G401 (cell line): Measurements from ENCODE around the gene SFI1. TPM values are rescaled to one million over a fixed set of nuclear protein-coding genes. Genes with fewer than 3 reads are reported as not detected.
"Not testable (repeated sequence)": the region's sequence is repeated elsewhere in the genome, so short reads cannot be mapped to it uniquely, and the experiment has no call there.

Experiments
- DNase-seq: peaks from one replicate; pipeline ENCODE4 v3.0.0-alpha.2; 2015; ENCODE audit warnings: low spot score
- in situ Hi-C: cut with HindIII; loops from 2 replicates; pipeline ENCODE4 v1.10.0; 2016; ENCODE audit warnings: low sequenced_read_pairs, mixed read lengths
- total RNA-seq: library from RNA; depleted of rRNA; stranded (reverse); fragments of >200 nt; shearing (Covaris generic); gene quantifications from 2 replicates; pipeline ENCODE4 v1.2.3, GENCODE V29; 2014

The SFI1 gene
- total RNA-seq, 1 experiment from 2014 or later = 43.8 TPM

DNA sequence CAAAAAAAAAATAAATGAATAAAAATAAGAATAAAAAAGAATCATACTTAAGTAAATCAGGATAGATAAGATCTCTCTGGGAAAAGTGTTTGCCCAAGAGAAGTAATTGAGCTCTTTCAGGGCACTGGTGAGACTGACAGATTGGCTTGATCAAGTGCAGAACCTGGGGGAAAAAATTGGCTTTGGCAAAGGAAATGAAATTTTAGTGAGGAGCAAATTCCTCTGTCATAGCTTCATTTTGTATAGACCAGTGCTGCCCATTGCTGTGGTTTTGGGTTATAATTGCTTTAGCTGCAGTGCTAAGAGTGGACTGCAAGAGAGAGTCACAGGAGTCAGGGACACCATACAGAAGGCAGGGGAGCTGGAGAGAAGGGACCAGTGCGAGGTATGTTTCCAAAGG, 35.7 kb downstream of the SFI1 start:
- DNase-seq = no peak
- in situ Hi-C loops = no loop called here

DNA sequence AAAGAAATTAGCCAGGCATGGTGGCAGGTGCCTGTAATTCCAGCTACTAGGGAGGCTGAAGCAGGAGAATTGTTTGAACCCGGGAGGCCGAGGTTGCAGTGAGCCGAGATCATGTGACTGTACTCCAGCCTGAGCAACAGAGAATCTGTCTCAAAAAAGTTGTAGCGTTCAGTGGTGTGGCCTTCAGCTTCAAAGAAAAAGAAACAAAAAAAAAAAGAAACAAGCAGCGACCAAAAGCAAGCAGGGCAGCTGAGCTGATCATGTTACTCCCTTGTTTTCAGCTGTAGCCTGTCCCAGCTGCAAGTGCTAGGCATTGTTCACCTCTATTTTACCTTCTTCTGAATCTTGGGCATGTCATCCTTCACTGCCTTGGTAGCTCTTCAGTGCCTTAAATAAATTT, 37.0 kb downstream of the SFI1 start:
- in situ Hi-C loops = no loop called here

DNA sequence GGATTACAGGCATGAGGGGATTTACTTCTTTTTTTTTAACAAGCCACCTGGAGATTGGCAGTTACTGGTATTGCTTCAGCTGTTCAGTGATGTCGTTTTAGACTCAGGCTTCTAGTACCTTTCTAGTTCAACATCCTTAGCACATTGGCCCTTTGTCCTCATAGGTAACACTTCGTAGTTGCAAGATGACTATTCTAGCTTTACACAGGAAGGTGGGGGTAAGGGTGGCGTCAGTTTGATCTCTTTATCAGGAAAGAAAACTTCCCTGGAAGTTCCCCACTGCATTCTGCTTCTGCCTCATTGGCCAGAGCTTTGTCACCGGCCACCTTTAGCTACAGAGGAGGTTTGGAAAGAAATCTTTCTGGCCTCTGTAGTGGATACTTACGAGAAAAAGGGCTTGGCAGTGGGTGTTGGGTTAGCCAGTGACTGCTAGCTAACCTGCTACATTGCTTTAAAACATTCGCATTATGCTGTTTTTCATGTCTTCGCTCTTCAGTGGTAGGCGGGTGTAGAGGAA, 40.7 kb downstream of the SFI1 start:
- in situ Hi-C loops = no loop called here

More for the DNA sequence above, 37.0 kb downstream of the SFI1 start:
- no peak for DNase-seq

DNA sequence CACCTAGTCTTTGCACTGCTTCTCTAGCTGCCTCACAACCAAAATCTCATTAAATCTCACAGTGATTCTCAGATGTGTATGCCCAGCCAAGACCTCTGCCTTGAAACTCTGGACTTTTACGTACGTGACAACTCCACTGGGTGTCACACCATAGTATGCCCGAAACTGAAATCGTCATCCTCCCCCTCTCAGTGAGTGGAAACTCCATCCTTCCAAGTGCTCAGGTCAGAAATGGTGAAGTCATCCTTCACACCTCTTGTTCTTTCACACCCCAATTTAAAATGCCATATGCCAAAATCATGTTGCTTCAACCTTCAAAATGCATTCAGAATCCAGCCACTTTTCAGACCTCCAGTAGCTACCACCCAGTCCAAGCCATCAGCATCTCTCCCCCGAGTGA, 42.5 kb downstream of the SFI1 start:
- in situ Hi-C loops = no loop called here

More for the DNA sequence above, 40.7 kb downstream of the SFI1 start:
- no peak for DNase-seq

DNA sequence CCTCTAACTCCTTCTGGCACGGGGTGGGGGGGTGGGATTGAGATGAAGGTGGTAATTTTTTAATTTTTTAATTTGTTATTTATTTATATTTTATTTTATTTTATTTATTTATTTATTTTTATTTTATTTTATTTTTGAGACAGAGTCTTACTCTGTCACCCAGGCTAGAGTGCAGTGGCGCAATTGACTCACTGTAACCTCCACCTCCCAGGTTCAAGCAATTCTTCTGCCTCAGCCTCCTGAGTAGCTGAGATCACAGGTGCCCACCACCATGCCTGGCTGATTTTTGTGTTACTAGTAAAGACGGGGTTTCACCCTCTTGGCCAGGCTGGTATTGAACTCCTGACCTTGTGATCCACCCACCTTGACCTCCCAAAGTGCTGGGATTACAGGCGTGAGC, 43.8 kb downstream of the SFI1 start:
- in situ Hi-C loops, DNase-seq: not testable (repeated sequence)

More for the DNA sequence above, 42.5 kb downstream of the SFI1 start:
- no peak for DNase-seq

DNA sequence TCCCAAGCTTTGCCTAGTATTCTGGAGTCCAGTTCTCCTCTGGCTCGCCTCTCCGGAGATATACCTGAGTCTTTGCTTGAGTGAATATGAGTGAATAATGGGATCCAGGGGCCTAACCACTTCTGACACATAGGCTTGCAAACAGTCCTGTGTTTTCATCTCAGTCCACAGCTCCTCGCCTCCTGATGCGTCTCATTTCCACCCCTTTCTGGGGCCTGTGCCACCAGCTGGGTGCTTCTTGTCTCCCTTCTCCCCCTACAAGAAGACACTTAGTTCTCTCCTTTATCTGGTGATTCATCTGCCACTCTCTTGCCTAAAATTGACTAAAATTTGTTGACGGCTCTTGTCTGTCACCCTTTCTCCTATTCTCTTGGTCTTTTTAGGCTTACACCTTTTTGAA, 44.6 kb downstream of the SFI1 start:
- in situ Hi-C loops = no loop called here
- no peak for DNase-seq

DNA sequence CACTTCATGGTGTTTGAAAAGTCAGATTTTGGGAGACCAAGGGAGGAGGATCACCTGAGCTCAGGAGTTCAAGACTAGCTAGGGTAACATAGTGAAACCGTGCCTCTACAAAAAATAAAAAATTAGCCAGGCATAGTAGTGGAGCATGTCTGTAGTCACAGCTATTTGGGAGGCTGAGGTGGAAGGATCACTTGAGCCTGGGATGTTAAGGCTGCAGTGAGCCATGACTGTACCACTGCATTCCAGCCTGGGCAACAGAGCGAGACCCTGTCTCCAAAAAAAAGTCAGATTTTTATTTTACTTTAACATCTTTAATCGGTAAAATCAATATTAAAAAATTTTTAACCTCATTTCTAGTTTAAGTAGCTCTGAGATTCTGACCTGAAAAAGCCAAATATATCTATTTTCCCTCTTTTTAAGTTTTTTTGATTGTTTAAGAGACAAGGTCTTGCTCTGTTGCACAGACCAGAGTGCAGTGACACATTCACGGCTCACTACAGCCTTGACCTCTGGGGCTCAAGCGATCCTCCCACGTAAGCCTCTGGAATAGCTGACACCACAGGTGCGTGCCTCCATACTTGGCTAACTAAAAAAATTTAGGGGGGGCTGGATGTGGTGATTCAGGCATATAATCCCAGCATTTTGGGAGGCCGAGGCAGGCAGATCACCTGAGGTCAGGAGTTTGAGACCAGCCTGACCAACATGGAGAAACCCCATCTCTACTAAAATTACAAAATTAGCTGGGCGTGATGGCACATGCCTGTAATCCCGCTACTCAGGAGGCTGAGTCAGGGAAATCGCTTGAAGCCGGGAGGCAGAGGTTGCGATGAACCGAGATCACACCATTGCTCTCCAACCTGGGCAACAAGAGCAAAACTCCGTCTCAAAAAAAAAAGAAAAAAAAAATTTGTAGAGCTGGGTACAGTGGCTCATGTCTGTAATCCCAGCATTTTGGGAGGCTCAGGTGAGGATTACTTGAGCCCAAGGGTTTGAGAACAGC, 48.4 kb downstream of the SFI1 start:
- no peak for DNase-seq
- in situ Hi-C loops = no loop called here

DNA sequence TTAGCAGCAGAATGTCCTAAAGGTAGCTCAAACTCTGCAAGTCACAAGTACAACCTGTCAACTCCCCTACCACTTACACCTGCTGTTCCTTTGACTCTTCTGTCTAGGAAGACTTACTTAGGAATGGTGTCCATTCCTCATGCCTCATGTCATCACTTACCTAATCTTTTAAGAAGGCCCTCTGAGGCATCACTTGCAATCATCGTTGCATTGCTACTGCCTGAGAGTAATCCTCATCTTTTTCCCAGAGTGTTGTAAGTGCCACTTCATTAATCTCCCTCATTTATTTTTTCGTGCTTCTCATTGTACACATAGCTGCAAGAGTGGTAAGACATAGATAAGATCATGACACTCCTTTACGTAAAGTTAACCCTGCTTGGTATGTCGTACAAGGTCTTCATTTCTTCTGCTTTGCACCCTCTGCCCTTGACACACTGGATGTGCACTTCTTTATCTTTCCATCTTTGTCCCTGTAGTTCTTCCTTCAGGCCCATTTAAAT, 54.6 kb downstream of the SFI1 start:
- in situ Hi-C loops = no loop called here
- no peak for DNase-seq

DNA sequence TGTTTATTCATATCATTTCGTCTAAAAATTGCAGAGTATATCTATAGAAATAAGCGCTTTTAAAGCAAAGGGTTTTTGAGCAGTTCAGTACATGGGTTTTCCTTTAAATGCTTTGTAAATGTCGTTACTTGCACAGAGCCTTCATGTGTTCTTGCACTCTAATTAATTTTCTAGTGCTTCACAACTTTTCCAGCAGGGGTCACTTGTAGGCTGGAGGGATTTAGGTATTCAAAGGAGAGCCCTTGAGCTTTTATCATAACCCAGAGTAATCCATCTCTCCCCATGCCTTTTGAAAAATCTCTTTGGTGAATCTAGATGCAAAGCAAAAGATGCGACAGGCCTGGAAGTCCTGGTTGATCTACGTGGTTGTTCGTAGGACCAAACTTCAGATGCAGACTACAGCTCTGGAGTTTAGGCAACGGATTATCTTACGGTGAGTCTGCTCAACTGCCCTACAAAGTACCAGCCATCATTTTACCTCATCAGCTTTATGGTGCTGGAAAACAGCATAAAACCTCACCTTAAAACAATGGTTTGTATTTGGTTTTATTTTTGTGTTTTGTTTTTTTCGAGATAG, 60.4 kb downstream of the SFI1 start:
- in situ Hi-C loops = no loop called here
- DNase-seq = peak; percentile 86

DNA sequence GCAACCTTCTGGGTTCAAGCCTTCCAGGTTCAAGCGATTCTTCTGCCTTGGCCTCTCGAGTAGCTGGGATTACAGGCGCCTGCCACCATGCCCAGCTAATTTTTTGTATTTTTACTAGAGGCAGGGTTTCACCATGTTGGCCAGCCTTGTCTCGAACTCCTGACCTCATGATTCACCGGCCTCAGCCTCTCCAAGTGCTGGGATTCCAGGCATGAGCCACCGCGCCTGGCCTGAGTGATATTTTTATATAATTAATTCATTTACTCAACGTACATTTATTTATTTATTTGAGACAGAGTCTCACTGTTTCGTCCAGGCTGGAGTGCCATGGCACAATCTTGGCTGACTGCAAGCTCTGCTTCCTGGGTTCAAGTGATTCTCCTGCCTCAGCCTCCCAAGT, 62.2 kb downstream of the SFI1 start:
- DNase-seq, in situ Hi-C loops: not testable (repeated sequence)

DNA sequence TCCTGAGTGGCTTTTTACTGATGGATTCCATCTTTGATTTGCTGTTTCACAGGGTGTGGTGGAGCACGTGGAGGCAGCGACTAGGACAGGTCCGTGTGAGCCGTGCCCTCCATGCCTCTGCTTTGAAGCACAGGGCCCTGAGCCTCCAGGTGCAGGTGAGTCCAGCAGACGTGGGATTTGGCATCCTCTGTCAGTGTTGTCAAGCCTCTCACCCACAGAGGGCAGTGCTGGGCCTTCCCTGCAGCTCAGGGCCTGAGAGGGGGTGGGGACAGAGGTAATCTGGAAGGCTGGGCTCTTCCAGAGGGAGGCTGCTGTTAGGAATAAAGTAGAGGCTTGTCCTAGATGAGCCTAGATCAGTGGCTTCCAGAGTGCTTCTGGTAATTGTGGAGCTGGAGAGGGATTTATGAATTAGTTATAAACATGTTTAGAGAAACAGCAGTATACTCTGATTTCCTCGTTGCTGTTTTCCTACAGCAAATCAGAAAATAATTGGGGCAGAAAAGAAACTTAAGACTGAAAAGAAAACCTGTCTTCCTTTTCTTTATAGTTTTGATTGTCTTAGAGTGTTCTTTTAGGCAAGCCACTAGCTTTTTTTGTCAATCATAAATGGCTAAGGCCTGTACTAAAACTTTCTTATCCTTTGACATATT, 65.0 kb downstream of the SFI1 start:
- in situ Hi-C loops = no loop called here
- peak; percentile 97 for DNase-seq

DNA sequence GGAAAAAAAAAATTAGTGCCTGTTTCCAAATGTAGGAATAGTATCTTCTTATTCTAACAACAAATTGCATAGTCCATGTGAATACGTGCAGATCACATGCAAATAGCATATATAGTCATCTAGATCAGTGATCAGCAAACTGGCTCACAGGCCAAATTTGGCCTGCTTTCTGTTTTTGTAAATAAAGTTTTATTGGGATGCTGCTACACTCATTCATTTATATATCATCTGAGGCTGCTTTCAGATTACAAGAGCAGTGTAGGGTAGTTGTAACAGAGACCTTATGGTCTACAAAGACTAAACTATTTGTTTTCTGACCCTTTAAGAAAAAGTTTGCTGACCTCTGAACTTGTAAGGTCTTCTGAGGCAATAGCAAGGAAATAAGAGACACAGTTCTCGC, 65.6 kb downstream of the SFI1 start:
- DNase-seq = no peak
- in situ Hi-C loops = no loop called here

DNA sequence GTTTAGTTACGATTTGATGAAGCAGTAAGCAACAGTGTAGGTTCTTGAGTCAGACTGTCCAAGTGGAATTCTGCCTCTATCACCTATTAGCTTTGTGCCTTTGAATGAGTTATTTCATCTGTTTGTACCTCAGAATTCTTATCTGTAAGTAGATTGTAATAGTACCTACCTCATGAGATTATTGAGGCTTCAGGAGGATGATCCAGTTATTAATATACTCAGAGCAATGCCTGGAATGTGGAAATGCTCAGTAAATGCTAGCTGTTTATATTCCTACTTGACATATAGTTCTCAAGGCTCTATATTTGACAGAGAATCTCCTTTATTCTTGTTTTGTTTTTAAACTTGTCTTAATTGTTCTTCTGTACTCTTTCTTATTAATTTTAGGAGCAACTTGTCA, 70.1 kb downstream of the SFI1 start:
- no peak for DNase-seq
- in situ Hi-C loops = no loop called here

DNA sequence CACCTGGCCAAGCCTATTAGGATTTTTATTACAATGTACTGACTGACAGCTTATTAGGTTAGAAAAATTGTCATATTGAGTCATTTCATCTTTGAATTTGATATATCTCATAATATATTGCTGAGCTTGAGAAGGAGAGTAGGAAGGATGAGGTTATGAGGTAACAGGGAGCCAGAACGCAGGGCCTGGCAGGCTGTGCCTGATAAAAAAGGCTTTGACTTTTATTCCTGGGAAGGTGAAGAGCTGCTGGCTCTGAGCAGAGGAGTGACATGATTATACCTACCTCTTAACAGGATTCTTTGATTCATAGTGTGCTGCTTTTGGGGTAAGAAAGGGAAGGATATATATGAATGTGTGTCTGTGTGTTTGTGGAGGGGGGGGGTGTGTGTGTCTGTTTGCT, 70.9 kb downstream of the SFI1 start:
- DNase-seq = no peak
- in situ Hi-C loops = no loop called here

DNA sequence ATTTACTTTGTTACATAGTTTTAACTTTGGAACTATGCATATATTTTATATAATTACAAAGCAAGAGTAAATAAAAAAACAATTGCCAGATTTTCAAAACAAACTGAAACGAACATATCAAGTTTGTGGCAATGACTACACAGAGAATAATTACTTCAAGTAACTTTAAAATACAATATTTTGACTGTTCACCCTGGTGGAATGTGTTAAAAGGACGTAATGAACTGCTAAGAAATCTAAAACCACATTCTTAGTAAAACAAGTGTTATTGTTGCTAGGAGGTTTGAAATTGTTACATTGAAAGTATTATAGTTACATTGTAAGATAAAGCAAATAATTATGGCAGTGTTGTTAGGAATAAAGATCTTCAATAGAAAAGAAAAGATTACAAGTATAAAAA, 71.4 kb downstream of the SFI1 start:
- DNase-seq = no peak
- in situ Hi-C loops = no loop called here

DNA sequence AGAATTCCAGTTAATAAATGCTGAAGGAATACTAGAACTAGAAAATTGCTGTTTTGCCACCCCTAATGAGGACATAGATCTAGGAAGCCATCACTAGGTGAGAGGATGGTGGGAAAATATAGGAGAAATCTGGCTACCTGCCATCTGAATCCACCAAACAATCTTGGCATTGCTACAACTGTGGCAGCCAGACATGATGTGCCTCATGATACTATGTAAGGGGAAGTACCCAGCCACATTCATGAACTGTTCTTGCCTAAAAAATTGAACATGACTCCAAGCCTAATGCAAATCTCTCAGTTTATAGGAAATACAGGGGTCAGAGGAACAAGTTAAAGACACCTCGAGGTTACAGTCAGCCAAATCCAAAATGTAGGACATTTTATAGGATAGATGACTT, 72.8 kb downstream of the SFI1 start:
- in situ Hi-C loops = no loop called here

DNA sequence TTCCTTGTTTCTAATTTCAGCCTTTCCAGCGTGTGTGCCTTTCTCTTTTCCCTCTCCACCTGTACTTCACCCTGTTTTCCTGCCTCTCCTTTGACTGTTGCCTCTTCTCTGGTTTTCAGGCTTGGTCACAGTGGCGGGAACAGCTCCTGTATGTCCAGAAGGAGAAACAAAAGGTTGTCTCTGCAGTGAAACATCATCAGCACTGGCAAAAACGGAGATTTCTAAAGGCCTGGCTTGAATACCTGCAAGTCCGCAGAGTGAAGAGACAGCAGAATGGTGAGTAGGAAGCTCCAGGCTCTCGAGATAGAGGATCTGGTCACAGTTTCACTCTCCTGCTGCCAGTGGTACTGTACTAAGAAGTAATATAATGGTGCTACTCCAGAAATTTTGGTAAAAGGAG, 76.6 kb downstream of the SFI1 start:
- in situ Hi-C loops = no loop called here
- peak; percentile 82 for DNase-seq

More for the DNA sequence above, 72.8 kb downstream of the SFI1 start:
- DNase-seq = no peak

DNA sequence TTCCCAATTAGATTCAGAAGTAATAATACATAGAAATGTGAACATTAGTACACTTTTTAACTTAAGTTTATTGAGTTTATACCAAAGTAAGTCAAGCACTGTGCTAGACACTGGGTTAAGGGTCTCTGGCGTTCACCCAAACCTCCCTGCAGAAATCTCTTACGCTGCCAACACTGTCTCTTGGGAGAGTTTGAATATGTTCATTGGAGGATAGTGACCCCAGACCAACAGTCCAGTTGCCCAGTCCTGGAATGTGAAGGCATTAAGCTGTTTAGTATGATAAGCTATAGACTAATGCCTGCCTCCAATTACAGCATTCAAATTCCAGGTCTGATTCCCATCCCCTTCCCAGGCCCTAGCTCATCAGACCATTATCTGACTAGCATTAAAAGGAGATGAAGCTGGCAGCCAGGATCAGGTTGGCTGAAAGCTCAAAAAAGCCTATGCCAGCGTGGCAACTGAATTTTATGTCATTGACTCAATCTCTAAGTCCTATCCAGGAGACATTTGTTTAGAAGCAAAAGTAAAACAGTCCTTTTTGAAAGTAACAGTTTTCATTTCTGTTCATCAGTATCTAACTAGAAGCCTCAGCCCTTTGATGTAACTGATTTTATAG, 77.8 kb downstream of the SFI1 start:
- peak; percentile 57 for DNase-seq
- in situ Hi-C loops = no loop called here

DNA sequence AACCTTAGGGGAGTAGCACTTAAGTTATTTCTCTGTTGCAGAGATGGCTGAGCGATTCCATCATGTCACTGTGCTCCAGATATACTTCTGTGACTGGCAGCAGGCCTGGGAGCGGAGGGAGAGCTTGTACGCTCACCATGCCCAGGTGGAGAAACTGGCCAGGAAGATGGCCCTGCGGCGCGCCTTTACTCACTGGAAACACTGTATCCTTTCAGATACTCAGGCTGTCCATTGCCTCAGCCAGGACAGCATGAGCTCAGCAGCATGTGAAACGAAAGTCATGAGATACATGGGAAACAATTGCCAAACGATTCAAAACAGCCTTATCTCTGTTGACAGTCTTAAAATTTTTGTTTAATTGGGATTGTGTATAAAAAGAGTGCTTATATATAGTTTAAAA, 78.9 kb downstream of the SFI1 start:
- DNase-seq = peak; percentile 99
- in situ Hi-C loops = no loop called here
